Testis (tissue), 3 donors: ENCODE results near the gene ELAVL4. TPM values are rescaled to one million over a fixed set of nuclear protein-coding genes. Genes with fewer than 3 reads are reported as not detected.

ENCODE experiments used
- DNase-seq: peaks from one replicate; pipeline ENCODE4 v3.0.0-alpha.2; 2019
- H3K27ac ChIP-seq, 2 donors: fragments of 200-600 bp; sonication (generic); one replicate each; pipeline ENCODE4 v1.5.1; 2019
- H3K27me3 ChIP-seq: fragments of 200-600 bp; sonication (generic); one replicate; pipeline ENCODE4 v1.5.1; 2019
- H3K36me3 ChIP-seq: fragments of 200-600 bp; sonication (generic); one replicate; pipeline ENCODE4 v1.5.1; 2017; ENCODE audit warnings: low read depth; ENCODE audit errors: missing control alignments
- H3K4me1 ChIP-seq: fragments of 200-600 bp; sonication (generic); one replicate; pipeline ENCODE4 v1.5.1; 2019
- H3K4me3 ChIP-seq, 2 donors: fragments of 200-600 bp; sonication (generic); one replicate each; pipeline ENCODE4 v1.5.1; 2017 to 2019
- H3K9me3 ChIP-seq: fragments of 200-600 bp; sonication (generic); one replicate; pipeline ENCODE4 v1.5.1; 2017
- CTCF ChIP-seq, 3 experiments: fragments of 450-650 bp in 2 of 3; fragments of 200-600 bp in 1 of 3; sonication (generic) in 1 of 3; IDR thresholded peaks; one replicate each; pipeline ENCODE4 v1.5.1; 2016 to 2019; ENCODE audit warnings: antibody characterized with exemption in 3 of 3, mild to moderate bottlenecking in 2 of 3, moderate library complexity in 1 of 3
- POLR2A ChIP-seq: fragments of 450-650 bp; IDR thresholded peaks from one replicate; pipeline ENCODE4 v1.6.1; 2017; ENCODE audit warnings: antibody characterized with exemption, mild to moderate bottlenecking, moderate library complexity
- WGBS, 2 donors: methylation state at CpG; one replicate each; pipeline ENCODE4 v1.1.5; 2018; 5-methylcytosine and 5-hydroxymethylcytosine counted together
- intact Hi-C: fragments of 100-400 bp; cut with DNase I; formaldehyde crosslinking; loops from one replicate; pipeline ENCODE4 v1.15.1; 2023; ENCODE audit warnings: low total_unique reads
- polyA plus RNA-seq: library from polyadenylated mRNA; stranded (reverse); fragments of 350-450 nt; fragmentation: Illumina TruSeq; extraction: RNeasy Lipid Tissue Mini Kit (QIAGEN cat#74804); gene quantifications from one replicate; pipeline ENCODE4 v1.2.3, GENCODE V29; 2014; ENCODE audit warnings: low read depth, low replicate concordance; ENCODE audit not compliant: insufficient read depth
- total RNA-seq, 2 donors: library from RNA; depleted of rRNA; stranded (reverse); fragments of >200 nt; gene quantifications; one replicate each; pipeline ENCODE4 v1.2.3, GENCODE V29; 2016

ELAVL4 gene
- total and polyA plus RNA-seq, 3 donors from 2014 or later: 9.0 to 21.0 (median 12.1) TPM

- WGBS, 2 donors: 81% methylated on average over 1 of the region's 1 CpG
- Histone ChIP-seq H3K27ac (no peak overlapping the region), H3K4me3 (no peak overlapping the region), H3K9me3 (no peaks in the 10 kb centered on the region), H3K27me3 (no peaks in the 10 kb centered on the region), H3K4me1 (no peaks in the 10 kb centered on the region), H3K36me3 (no peaks in the 10 kb centered on the region)
- intact Hi-C loops: no loop called here
- no peak for DNase-seq
- TF ChIP-seq POLR2A (no peak), CTCF (IDR thresholded peaks at IDR 0.05) (no peak)
Observed at GRCh38 chr1:50172299-50172698, 63.6 kb downstream of the ELAVL4 start.

- Histone ChIP-seq H3K9me3 (no peaks in the 10 kb centered on the region), H3K27me3 (no peaks in the 10 kb centered on the region), H3K4me3 (no peak overlapping the region), H3K27ac (no peak overlapping the region), H3K36me3 (no peaks in the 10 kb centered on the region), H3K4me1 (no peaks in the 10 kb centered on the region)
- no peak for DNase-seq
- no peak for TF ChIP-seq CTCF (IDR thresholded peaks at IDR 0.05)
- TF ChIP-seq POLR2A: no peak
- intact Hi-C loops: no loop called here
Observed at GRCh38 chr1:50174101-50174500, 65.4 kb downstream of the ELAVL4 start.

- H3K36me3 ChIP-seq: no peaks in the 10 kb centered on the region
- H3K4me1 ChIP-seq: no peaks in the 10 kb centered on the region
- no peak overlapping the region for H3K27ac ChIP-seq
- 70 to 71% methylated on average over 7 of the region's 7 CpGs for WGBS, 2 donors
- H3K4me3 ChIP-seq: no peak overlapping the region
- TF ChIP-seq CTCF (IDR thresholded peaks at IDR 0.05) (no peak), POLR2A (no peak)
- H3K9me3 ChIP-seq: no peaks in the 10 kb centered on the region
- no peaks in the 10 kb centered on the region for H3K27me3 ChIP-seq
- intact Hi-C loops: no loop called here
- DNase-seq: no peak
Observed at GRCh38 chr1:50175719-50176639, 67.3 kb downstream of the ELAVL4 start.

GRCh38 chr1:50177994-50178393 is 69.3 kb downstream of the ELAVL4 start:
- H3K4me3 ChIP-seq: no peak overlapping the region
- no peak overlapping the region for H3K27ac ChIP-seq
- H3K27me3 ChIP-seq: no peaks in the 10 kb centered on the region
- no peak for DNase-seq
- 83 to 85% methylated on average over 6 of the region's 6 CpGs for WGBS, 2 donors
- TF ChIP-seq CTCF (IDR thresholded peaks at IDR 0.05): no peak
- no peak for TF ChIP-seq POLR2A
- intact Hi-C loops: no loop called here
- H3K9me3 ChIP-seq: no peaks in the 10 kb centered on the region
- no peaks in the 10 kb centered on the region for H3K4me1 ChIP-seq
- H3K36me3 ChIP-seq: no peaks in the 10 kb centered on the region

GRCh38 chr1:50179639-50180038 is 70.9 kb downstream of the ELAVL4 start:
- no peak for DNase-seq
- no peak overlapping the region for H3K27ac ChIP-seq
- H3K9me3 ChIP-seq: no peaks in the 10 kb centered on the region
- no peaks in the 10 kb centered on the region for H3K27me3 ChIP-seq
- no peak overlapping the region for H3K4me3 ChIP-seq
- H3K4me1 ChIP-seq: no peaks in the 10 kb centered on the region
- no peaks in the 10 kb centered on the region for H3K36me3 ChIP-seq
- intact Hi-C loops: no loop called here
- 32 to 51% methylated on average over 2 of the region's 2 CpGs for WGBS, 2 donors
- TF ChIP-seq CTCF (IDR thresholded peaks at IDR 0.05) (no peak), POLR2A (no peak)
